Measurements from ENCODE around the gene KHDC1. TPM values are rescaled to one million over a fixed set of nuclear protein-coding genes. Genes with fewer than 3 reads are reported as not detected.

Gene KHDC1
- total and polyA plus RNA-seq, 4 donors: 5.0 to 19.4 (median 12.5) TPM

GRCh38 chr6:73233048-73233447 is 29.9 kb downstream of the KHDC1 start:
- DNase-seq (ENCODE audit: low read depth in 4 of 6, low spot score in 6 of 6): no peak
- WGBS (ENCODE audit: insufficient coverage): 91% methylated on average over 4 of the region's 6 CpGs

GRCh38 chr6:73231986-73232391 is 31.0 kb downstream of the KHDC1 start:
- no peaks in the 10 kb centered on the region for H3K36me3 ChIP-seq (ENCODE audit: control insufficient read depth, insufficient read depth, low read length)
- DNase-seq (ENCODE audit: low read depth in 4 of 6, low spot score in 6 of 6): no peak
- H3K27me3 ChIP-seq (ENCODE audit: control insufficient read depth, insufficient read depth, low read length): no peaks in the 10 kb centered on the region
- no peaks in the 10 kb centered on the region for H3K4me1 ChIP-seq (ENCODE audit: control insufficient read depth, insufficient read depth, low read length)
- no peaks in the 10 kb centered on the region for H3K9me3 ChIP-seq (ENCODE audit: control insufficient read depth, insufficient read depth, low read length)
- H3K27ac ChIP-seq (ENCODE audit: low read depth, low read length): no peak overlapping the region
- no CpG with 5 or more reads among the region's 1 CpG for WGBS (ENCODE audit: insufficient coverage)
- no peak overlapping the region for H3K4me3 ChIP-seq (ENCODE audit: low read depth, low read length)

More at GRCh38 chr6:73233048-73233447, 29.9 kb downstream of the KHDC1 start:
- Histone ChIP-seq H3K27ac (ENCODE audit: low read depth, low read length) (no peak overlapping the region), H3K36me3 (ENCODE audit: control insufficient read depth, insufficient read depth, low read length) (no peaks in the 10 kb centered on the region), H3K4me3 (ENCODE audit: low read depth, low read length) (no peak overlapping the region), H3K9me3 (ENCODE audit: control insufficient read depth, insufficient read depth, low read length) (no peaks in the 10 kb centered on the region), H3K27me3 (ENCODE audit: control insufficient read depth, insufficient read depth, low read length) (no peaks in the 10 kb centered on the region), H3K4me1 (ENCODE audit: control insufficient read depth, insufficient read depth, low read length) (no peaks in the 10 kb centered on the region)

- peaks cover 7% of the 10 kb centered on the region for H3K36me3 ChIP-seq (ENCODE audit: control insufficient read depth, insufficient read depth, low read length)
- H3K27me3 ChIP-seq (ENCODE audit: control insufficient read depth, insufficient read depth, low read length): no peaks in the 10 kb centered on the region
- no peaks in the 10 kb centered on the region for H3K9me3 ChIP-seq (ENCODE audit: control insufficient read depth, insufficient read depth, low read length)
- no CpG with 5 or more reads among the region's 3 CpGs for WGBS (ENCODE audit: insufficient coverage)
- no peak overlapping the region for H3K27ac ChIP-seq (ENCODE audit: low read depth, low read length)
- H3K4me1 ChIP-seq (ENCODE audit: control insufficient read depth, insufficient read depth, low read length): no peaks in the 10 kb centered on the region
- no peak overlapping the region for H3K4me3 ChIP-seq (ENCODE audit: low read depth, low read length)
- no peak for DNase-seq (ENCODE audit: low read depth in 4 of 6, low spot score in 6 of 6)
Measured at GRCh38 chr6:73227606-73228255, 35.3 kb downstream of the KHDC1 start.

- Histone ChIP-seq H3K4me3 (ENCODE audit: low read depth, low read length) (no peak within 1 kb of the TSS), H3K9me3 (ENCODE audit: control insufficient read depth, insufficient read depth, low read length) (no peaks in the 10 kb centered on the region), H3K27me3 (ENCODE audit: control insufficient read depth, insufficient read depth, low read length) (no peaks in the 10 kb centered on the region), H3K36me3 (ENCODE audit: control insufficient read depth, insufficient read depth, low read length) (peaks cover 7% of the 10 kb centered on the region), H3K27ac (ENCODE audit: low read depth, low read length) (no peak within 1 kb of the TSS), H3K4me1 (ENCODE audit: control insufficient read depth, insufficient read depth, low read length) (no peaks in the 10 kb centered on the region)
- WGBS (ENCODE audit: insufficient coverage): 88% methylated on average over 4 of the region's 4 CpGs
- no peak for DNase-seq (ENCODE audit: low read depth in 4 of 6, low spot score in 6 of 6)
Measured at GRCh38 chr6:73225396-73225795, 37.6 kb downstream of the KHDC1 start, which contains the start of gene KHDC1L. Gene KHDC1L, minus strand, starts transcription at chr6:73225496. Its CDS starts 88 bp downstream, at chr6:73225408.

- DNase-seq (ENCODE audit: low read depth in 4 of 6, low spot score in 6 of 6): no peak
- Histone ChIP-seq H3K27ac (ENCODE audit: low read depth, low read length) (no peak overlapping the region), H3K4me1 (ENCODE audit: control insufficient read depth, insufficient read depth, low read length) (no peaks in the 10 kb centered on the region), H3K36me3 (ENCODE audit: control insufficient read depth, insufficient read depth, low read length) (no peaks in the 10 kb centered on the region), H3K9me3 (ENCODE audit: control insufficient read depth, insufficient read depth, low read length) (no peaks in the 10 kb centered on the region), H3K27me3 (ENCODE audit: control insufficient read depth, insufficient read depth, low read length) (no peaks in the 10 kb centered on the region), H3K4me3 (ENCODE audit: low read depth, low read length) (no peak overlapping the region)
- WGBS (ENCODE audit: insufficient coverage): no CpG with 5 or more reads among the region's 2 CpGs
Measured at GRCh38 chr6:73216859-73217258, 46.1 kb downstream of the KHDC1 start.

GRCh38 chr6:73209117-73209516 is 53.9 kb downstream of the KHDC1 start:
- Histone ChIP-seq H3K4me3 (ENCODE audit: low read depth, low read length) (no peak overlapping the region), H3K4me1 (ENCODE audit: control insufficient read depth, insufficient read depth, low read length) (no peaks in the 10 kb centered on the region), H3K27me3 (ENCODE audit: control insufficient read depth, insufficient read depth, low read length) (no peaks in the 10 kb centered on the region), H3K27ac (ENCODE audit: low read depth, low read length) (no peak overlapping the region), H3K9me3 (ENCODE audit: control insufficient read depth, insufficient read depth, low read length) (no peaks in the 10 kb centered on the region), H3K36me3 (ENCODE audit: control insufficient read depth, insufficient read depth, low read length) (no peaks in the 10 kb centered on the region)
- DNase-seq (ENCODE audit: low read depth in 4 of 6, low spot score in 6 of 6): no peak
- WGBS (ENCODE audit: insufficient coverage): 89% methylated on average over 9 of the region's 9 CpGs

GRCh38 chr6:73207221-73207837 is 55.7 kb downstream of the KHDC1 start:
- Histone ChIP-seq H3K27ac (ENCODE audit: low read depth, low read length) (no peak overlapping the region), H3K36me3 (ENCODE audit: control insufficient read depth, insufficient read depth, low read length) (no peaks in the 10 kb centered on the region), H3K4me3 (ENCODE audit: low read depth, low read length) (no peak overlapping the region), H3K27me3 (ENCODE audit: control insufficient read depth, insufficient read depth, low read length) (no peaks in the 10 kb centered on the region), H3K9me3 (ENCODE audit: control insufficient read depth, insufficient read depth, low read length) (no peaks in the 10 kb centered on the region), H3K4me1 (ENCODE audit: control insufficient read depth, insufficient read depth, low read length) (no peaks in the 10 kb centered on the region)
- no peak for DNase-seq (ENCODE audit: low read depth in 4 of 6, low spot score in 6 of 6)
- 86% methylated on average over 1 of the region's 3 CpGs for WGBS (ENCODE audit: insufficient coverage)

GRCh38 chr6:73204252-73204651 is 58.7 kb downstream of the KHDC1 start:
- DNase-seq (ENCODE audit: low read depth in 4 of 6, low spot score in 6 of 6): no peak
- Histone ChIP-seq H3K27me3 (ENCODE audit: control insufficient read depth, insufficient read depth, low read length) (no peaks in the 10 kb centered on the region), H3K27ac (ENCODE audit: low read depth, low read length) (no peak overlapping the region), H3K9me3 (ENCODE audit: control insufficient read depth, insufficient read depth, low read length) (no peaks in the 10 kb centered on the region), H3K36me3 (ENCODE audit: control insufficient read depth, insufficient read depth, low read length) (no peaks in the 10 kb centered on the region), H3K4me1 (ENCODE audit: control insufficient read depth, insufficient read depth, low read length) (no peaks in the 10 kb centered on the region), H3K4me3 (ENCODE audit: low read depth, low read length) (no peak overlapping the region)
- 43% methylated on average over 1 of the region's 4 CpGs for WGBS (ENCODE audit: insufficient coverage)

GRCh38 chr6:73203098-73203497 is 59.9 kb downstream of the KHDC1 start:
- H3K9me3 ChIP-seq (ENCODE audit: control insufficient read depth, insufficient read depth, low read length): no peaks in the 10 kb centered on the region
- no peak overlapping the region for H3K4me3 ChIP-seq (ENCODE audit: low read depth, low read length)
- H3K4me1 ChIP-seq (ENCODE audit: control insufficient read depth, insufficient read depth, low read length): no peaks in the 10 kb centered on the region
- no peaks in the 10 kb centered on the region for H3K27me3 ChIP-seq (ENCODE audit: control insufficient read depth, insufficient read depth, low read length)
- no CpG with 5 or more reads among the region's 1 CpG for WGBS (ENCODE audit: insufficient coverage)
- no peaks in the 10 kb centered on the region for H3K36me3 ChIP-seq (ENCODE audit: control insufficient read depth, insufficient read depth, low read length)
- DNase-seq (ENCODE audit: low read depth in 4 of 6, low spot score in 6 of 6): no peak
- H3K27ac ChIP-seq (ENCODE audit: low read depth, low read length): no peak overlapping the region

GRCh38 chr6:73200735-73201134 is 62.3 kb downstream of the KHDC1 start:
- Histone ChIP-seq H3K9me3 (ENCODE audit: control insufficient read depth, insufficient read depth, low read length) (no peaks in the 10 kb centered on the region), H3K36me3 (ENCODE audit: control insufficient read depth, insufficient read depth, low read length) (no peaks in the 10 kb centered on the region), H3K27me3 (ENCODE audit: control insufficient read depth, insufficient read depth, low read length) (no peaks in the 10 kb centered on the region), H3K27ac (ENCODE audit: low read depth, low read length) (no peak overlapping the region), H3K4me1 (ENCODE audit: control insufficient read depth, insufficient read depth, low read length) (no peaks in the 10 kb centered on the region), H3K4me3 (ENCODE audit: low read depth, low read length) (no peak overlapping the region)
- WGBS (ENCODE audit: insufficient coverage): 81% methylated on average over 3 of the region's 4 CpGs
- DNase-seq (ENCODE audit: low read depth in 4 of 6, low spot score in 6 of 6): no peak

All from spinal cord (tissue), 10 donors.